Panc1 (cell line): ENCODE measurements around the gene SYNRG. TPM values are rescaled to one million over a fixed set of nuclear protein-coding genes. Genes with fewer than 3 reads are reported as not detected.

Source experiments
- ATAC-seq: fragments of 200-7000 bp; cut with Tn5 transposase; 2 replicates; pipeline ENCODE4 v1.9.1; 2020; ENCODE audit warnings: mild to moderate bottlenecking, moderate library complexity
- BruUV-seq: library from RNA; stranded (reverse); fragments of 400-500 nt; replicated peaks from 2 replicates; lab custom pipeline; 2021; lab: Mats Ljungman, UMichigan
- CTCF ChIA-PET: fragments of 300-600 bp; sonication (Branson Sonifier 250); formaldehyde crosslinking; loops from one replicate; lab custom pipeline; 2022; ENCODE audit warnings: antibody characterized with exemption; lab: Charles Lee
- POLR2A ChIA-PET: fragments of 300-600 bp; sonication (Branson Sonifier 250); formaldehyde crosslinking; loops from one replicate; lab custom pipeline; 2022; ENCODE audit warnings: antibody characterized with exemption; lab: Charles Lee
- DNase-seq: peaks from one replicate; pipeline ENCODE4 v3.0.0-alpha.2; 2010; ENCODE audit warnings: low read depth, low spot score
- H3K27ac ChIP-seq: 2 replicates; pipeline ENCODE4 v1.5.1; 2011; ENCODE audit warnings: mild to moderate bottlenecking, low read length, inconsistent platforms
- H3K27me3 ChIP-seq: fragments of 200-500 bp; sonication (Bioruptor generic); 2 replicates; pipeline ENCODE4 v1.6.0; 2014; ENCODE audit warnings: low read length, inconsistent platforms; ENCODE audit not compliant: control insufficient read depth, insufficient read depth
- H3K36me3 ChIP-seq: fragments of 200-500 bp; sonication (Bioruptor generic); 2 replicates; pipeline ENCODE4 v1.5.1; 2014; ENCODE audit warnings: inconsistent platforms, mild to moderate bottlenecking, low read length, moderate library complexity; ENCODE audit not compliant: control insufficient read depth, insufficient read depth
- H3K4me1 ChIP-seq: 2 replicates; pipeline ENCODE4 v1.5.1; 2011; ENCODE audit warnings: inconsistent platforms, mild to moderate bottlenecking, low read length, moderate library complexity; ENCODE audit not compliant: control insufficient read depth, insufficient read depth
- H3K4me3 ChIP-seq, 2 experiments: 2 replicates each; pipeline ENCODE4 v1.5.1; 2011 to 2012; ENCODE audit warnings: low read depth in 2 of 2, low read length in 2 of 2, mild to moderate bottlenecking in 2 of 2, inconsistent platforms in 1 of 2, moderate library complexity in 1 of 2
- H3K9me3 ChIP-seq: fragments of 200-500 bp; sonication (Bioruptor generic); 2 replicates; pipeline ENCODE4 v1.5.1; 2014; ENCODE audit warnings: low read depth, mild to moderate bottlenecking, inconsistent platforms, low read length, moderate library complexity; ENCODE audit not compliant: control insufficient read depth, insufficient read depth
- POLR2AphosphoS5 ChIP-seq: IDR thresholded peaks from 2 replicates; pipeline ENCODE4 v1.6.1; 2012; ENCODE audit warnings: mild to moderate bottlenecking, low read depth, low read length, moderate library complexity
- SIN3A ChIP-seq: IDR thresholded peaks from 2 replicates; pipeline ENCODE4 v1.6.1; 2012; ENCODE audit warnings: low read depth, mild to moderate bottlenecking, low read length, moderate library complexity, borderline replicate concordance; ENCODE audit not compliant: insufficient read depth
- TCF7L2 ChIP-seq: IDR thresholded peaks from 2 replicates; pipeline ENCODE4 v1.6.1; 2011; ENCODE audit warnings: mild to moderate bottlenecking, low read depth, low read length, inconsistent platforms
- in situ Hi-C: cut with HindIII; loops from 2 replicates; pipeline ENCODE4 v1.10.0; 2016; ENCODE audit warnings: low sequenced_read_pairs, low pct_unique_long_range_greater_than_20kb
- intact Hi-C: fragments of 100-400 bp; cut with micrococcal nuclease; formaldehyde crosslinking; loops from one replicate; pipeline ENCODE4 v1.10.0; 2022; ENCODE audit not compliant: unreplicated experiment
- total RNA-seq: library from RNA; stranded (reverse); gene quantifications from one replicate; pipeline ENCODE4 v1.2.1, GENCODE V29; 2021; ENCODE audit not compliant: unreplicated experiment
- TF ChIP-seq, protein P1 (sequence below): fragments of 450-650 bp; IDR thresholded peaks from 2 replicates; pipeline ENCODE4 v1.5.1; 2017; ENCODE audit warnings: mild to moderate bottlenecking
- TF ChIP-seq, protein P2 (sequence below), 2 experiments: IDR thresholded peaks; 2 replicates each; pipeline ENCODE4 v1.6.1; 2011 to 2012; ENCODE audit warnings: low read depth in 2 of 2, control low read depth in 1 of 2, low read length in 1 of 2, mild to moderate bottlenecking in 1 of 2, moderate library complexity in 1 of 2; ENCODE audit not compliant: insufficient read depth in 1 of 2

SYNRG gene
- total RNA-seq, 1 experiment from 2014 or later: 30.8 TPM

DNA sequence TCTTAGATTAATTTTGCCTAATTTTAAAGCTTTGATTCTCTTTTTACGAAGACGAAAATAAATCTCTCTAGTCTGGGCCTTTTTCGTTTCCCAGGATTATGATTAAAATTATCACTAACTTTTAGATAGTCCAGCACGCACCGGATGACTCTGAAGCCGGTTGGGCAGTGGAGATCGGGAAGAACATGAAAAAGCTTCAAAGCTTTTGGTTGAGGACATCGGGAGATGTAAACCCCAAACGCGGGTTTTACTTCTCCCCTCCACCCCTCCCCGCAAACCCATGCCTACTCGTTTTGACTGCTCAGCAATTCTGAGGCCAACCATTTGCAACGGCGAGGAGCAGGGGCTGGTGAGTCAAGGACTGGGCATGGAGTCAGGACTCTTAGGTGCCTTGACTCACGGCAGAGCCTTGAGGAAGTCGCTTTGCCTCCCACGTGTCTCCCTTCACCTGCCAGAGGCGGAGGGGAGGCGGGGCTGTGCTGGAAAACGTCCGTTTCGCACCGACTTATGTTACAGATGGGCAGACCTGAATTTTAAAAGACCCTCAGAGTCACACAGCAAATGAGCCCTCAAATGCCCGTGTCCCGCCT lies 120.5 kb downstream of the SYNRG start:
- BruUV-seq: no TSS peak

DNA sequence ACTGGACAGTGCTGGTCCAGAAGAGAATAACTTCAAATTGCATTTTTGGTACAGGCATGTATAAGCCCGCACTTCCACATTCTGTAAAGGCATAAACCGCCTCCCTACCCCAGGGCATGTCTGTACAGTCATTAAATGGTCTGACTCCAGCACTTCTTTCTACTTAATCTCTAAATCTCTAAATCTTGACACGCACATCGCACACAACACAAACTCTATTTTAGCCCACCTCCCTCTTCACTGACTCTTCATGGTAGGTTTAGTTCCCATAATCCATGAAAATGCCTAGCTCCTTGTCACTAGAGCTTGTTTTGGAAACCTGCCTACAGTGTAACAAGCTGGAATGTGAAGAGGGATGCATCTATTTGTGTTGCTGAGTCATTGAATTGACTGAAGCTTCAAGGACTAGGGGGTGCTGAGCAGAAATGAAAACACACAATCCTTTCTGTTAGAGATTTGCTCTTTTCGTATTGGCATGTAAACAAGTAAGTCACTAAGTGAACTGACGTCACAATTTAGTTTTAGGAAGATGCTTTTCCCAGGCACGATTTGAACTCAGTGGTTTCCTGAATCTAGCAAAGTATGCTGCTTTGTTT lies 121.1 kb downstream of the SYNRG start:
- Histone ChIP-seq H3K9me3 (no peaks in the 10 kb centered on the region), H3K4me3 (peak overlapping the region; percentile 75 to 77), H3K27ac (peak overlapping the region; percentile 83), H3K27me3 (no peaks in the 10 kb centered on the region), H3K36me3 (no peaks in the 10 kb centered on the region), H3K4me1 (peaks cover 13% of the 10 kb centered on the region)
- no peak for TF ChIP-seq TCF7L2
- no peak for TF ChIP-seq SIN3A
- TF ChIP-seq, protein P1, sequence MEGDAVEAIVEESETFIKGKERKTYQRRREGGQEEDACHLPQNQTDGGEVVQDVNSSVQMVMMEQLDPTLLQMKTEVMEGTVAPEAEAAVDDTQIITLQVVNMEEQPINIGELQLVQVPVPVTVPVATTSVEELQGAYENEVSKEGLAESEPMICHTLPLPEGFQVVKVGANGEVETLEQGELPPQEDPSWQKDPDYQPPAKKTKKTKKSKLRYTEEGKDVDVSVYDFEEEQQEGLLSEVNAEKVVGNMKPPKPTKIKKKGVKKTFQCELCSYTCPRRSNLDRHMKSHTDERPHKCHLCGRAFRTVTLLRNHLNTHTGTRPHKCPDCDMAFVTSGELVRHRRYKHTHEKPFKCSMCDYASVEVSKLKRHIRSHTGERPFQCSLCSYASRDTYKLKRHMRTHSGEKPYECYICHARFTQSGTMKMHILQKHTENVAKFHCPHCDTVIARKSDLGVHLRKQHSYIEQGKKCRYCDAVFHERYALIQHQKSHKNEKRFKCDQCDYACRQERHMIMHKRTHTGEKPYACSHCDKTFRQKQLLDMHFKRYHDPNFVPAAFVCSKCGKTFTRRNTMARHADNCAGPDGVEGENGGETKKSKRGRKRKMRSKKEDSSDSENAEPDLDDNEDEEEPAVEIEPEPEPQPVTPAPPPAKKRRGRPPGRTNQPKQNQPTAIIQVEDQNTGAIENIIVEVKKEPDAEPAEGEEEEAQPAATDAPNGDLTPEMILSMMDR: no peak
- no peak for TF ChIP-seq POLR2AphosphoS5
- TF ChIP-seq, protein P2, sequence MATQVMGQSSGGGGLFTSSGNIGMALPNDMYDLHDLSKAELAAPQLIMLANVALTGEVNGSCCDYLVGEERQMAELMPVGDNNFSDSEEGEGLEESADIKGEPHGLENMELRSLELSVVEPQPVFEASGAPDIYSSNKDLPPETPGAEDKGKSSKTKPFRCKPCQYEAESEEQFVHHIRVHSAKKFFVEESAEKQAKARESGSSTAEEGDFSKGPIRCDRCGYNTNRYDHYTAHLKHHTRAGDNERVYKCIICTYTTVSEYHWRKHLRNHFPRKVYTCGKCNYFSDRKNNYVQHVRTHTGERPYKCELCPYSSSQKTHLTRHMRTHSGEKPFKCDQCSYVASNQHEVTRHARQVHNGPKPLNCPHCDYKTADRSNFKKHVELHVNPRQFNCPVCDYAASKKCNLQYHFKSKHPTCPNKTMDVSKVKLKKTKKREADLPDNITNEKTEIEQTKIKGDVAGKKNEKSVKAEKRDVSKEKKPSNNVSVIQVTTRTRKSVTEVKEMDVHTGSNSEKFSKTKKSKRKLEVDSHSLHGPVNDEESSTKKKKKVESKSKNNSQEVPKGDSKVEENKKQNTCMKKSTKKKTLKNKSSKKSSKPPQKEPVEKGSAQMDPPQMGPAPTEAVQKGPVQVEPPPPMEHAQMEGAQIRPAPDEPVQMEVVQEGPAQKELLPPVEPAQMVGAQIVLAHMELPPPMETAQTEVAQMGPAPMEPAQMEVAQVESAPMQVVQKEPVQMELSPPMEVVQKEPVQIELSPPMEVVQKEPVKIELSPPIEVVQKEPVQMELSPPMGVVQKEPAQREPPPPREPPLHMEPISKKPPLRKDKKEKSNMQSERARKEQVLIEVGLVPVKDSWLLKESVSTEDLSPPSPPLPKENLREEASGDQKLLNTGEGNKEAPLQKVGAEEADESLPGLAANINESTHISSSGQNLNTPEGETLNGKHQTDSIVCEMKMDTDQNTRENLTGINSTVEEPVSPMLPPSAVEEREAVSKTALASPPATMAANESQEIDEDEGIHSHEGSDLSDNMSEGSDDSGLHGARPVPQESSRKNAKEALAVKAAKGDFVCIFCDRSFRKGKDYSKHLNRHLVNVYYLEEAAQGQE (IDR thresholded peaks at IDR 0.05; ENCODE audit: insufficient read depth in 1 of 2, low read depth in 2 of 2, low read length in 1 of 2): no peak
- intact Hi-C loops: no loop called here
- ChIA-PET CTCF (no interaction called here), POLR2A (interaction anchor here (0.6 kb wide), 1 partner anchor 333 kb away, joined by 26 read pairs; no protein-coding TSS in a partner anchor)
- ATAC-seq (peak; percentile 67), DNase-seq (no peak)
- in situ Hi-C loops: no loop called here
- no TSS peak for BruUV-seq

More for the DNA sequence above, 120.5 kb downstream of the SYNRG start:
- in situ Hi-C loops (no loop called here), intact Hi-C loops (no loop called here)
- CTCF ChIA-PET: no interaction called here
- POLR2A ChIA-PET: interaction anchor here (0.6 kb wide), 1 partner anchor 333 kb away, joined by 26 read pairs; no protein-coding TSS in a partner anchor
- H3K36me3 ChIP-seq: no peaks in the 10 kb centered on the region
- H3K4me3 ChIP-seq: peak overlapping the region; percentile 75 to 77
- peaks cover 16% of the 10 kb centered on the region for H3K4me1 ChIP-seq
- no peak for TF ChIP-seq TCF7L2
- TF ChIP-seq SIN3A: 0 out of 2 replicates have a peak, but pooled peaks have one; percentile 46
- H3K9me3 ChIP-seq: no peaks in the 10 kb centered on the region
- no peaks in the 10 kb centered on the region for H3K27me3 ChIP-seq
- peak; percentile 76 for DNase-seq
- peak; percentile 64 for ATAC-seq
- H3K27ac ChIP-seq: peak overlapping the region; percentile 83
